A673 (cell line): ENCODE results near the gene LRP1B. TPM values are rescaled to one million over a fixed set of nuclear protein-coding genes. Genes with fewer than 3 reads are reported as not detected.
"Not testable (repeated sequence)": the region's sequence is repeated elsewhere in the genome, so short reads cannot be mapped to it uniquely, and the experiment has no call there.

Source experiments
- BruUV-seq: library from RNA; stranded (reverse); fragments of 400-500 nt; replicated peaks from 2 replicates; lab custom pipeline; 2021; lab: Mats Ljungman, UMichigan
- CTCF ChIA-PET: fragments of 300-600 bp; sonication (Branson Sonifier 250); formaldehyde crosslinking; loops from one replicate; lab custom pipeline; 2022; ENCODE audit warnings: antibody characterized with exemption; lab: Charles Lee
- POLR2A ChIA-PET: fragments of 300-600 bp; sonication (Branson Sonifier 250); formaldehyde crosslinking; loops from one replicate; lab custom pipeline; 2022; ENCODE audit warnings: antibody characterized with exemption; ENCODE audit not compliant: low non-redundant PET; lab: Charles Lee
- DNase-seq: peaks from one replicate; pipeline ENCODE4 v3.0.0-alpha.2; 2015; ENCODE audit warnings: low spot score
- H3K27ac ChIP-seq: fragments of 200-600 bp; sonication (generic); 2 replicates; pipeline ENCODE4 v1.5.1; 2016; ENCODE audit warnings: mixed run types, low read depth, mild to moderate bottlenecking, mixed read lengths, antibody characterized with exemption, low read length; ENCODE audit not compliant: poor library complexity, severe bottlenecking
- H3K27me3 ChIP-seq: fragments of 200-600 bp; sonication (generic); replicated peaks from 2 replicates; pipeline ENCODE4 v1.6.1; 2017; ENCODE audit warnings: mixed run types, low read depth, mild to moderate bottlenecking, mixed read lengths, antibody characterized with exemption, low read length; ENCODE audit not compliant: insufficient read depth, poor library complexity
- H3K36me3 ChIP-seq: fragments of 200-600 bp; sonication (generic); 2 replicates; pipeline ENCODE4 v1.6.1; 2016; ENCODE audit warnings: mixed run types, mild to moderate bottlenecking, mixed read lengths, antibody characterized with exemption, low read length; ENCODE audit not compliant: insufficient read depth, poor library complexity, severe bottlenecking
- H3K4me1 ChIP-seq: fragments of 200-600 bp; sonication (generic); 2 replicates; pipeline ENCODE4 v1.6.1; 2017; ENCODE audit warnings: mixed run types, mild to moderate bottlenecking, mixed read lengths, antibody characterized with exemption, low read length; ENCODE audit not compliant: insufficient read depth, poor library complexity, severe bottlenecking
- H3K4me3 ChIP-seq: fragments of 200-600 bp; sonication (generic); 2 replicates; pipeline ENCODE4 v1.5.1; 2016; ENCODE audit warnings: low read depth, mixed run types, mild to moderate bottlenecking, mixed read lengths, low read length; ENCODE audit not compliant: poor library complexity, severe bottlenecking
- H3K9me3 ChIP-seq: fragments of 200-600 bp; sonication (generic); 2 replicates; pipeline ENCODE4 v1.6.1; 2016; ENCODE audit warnings: mixed run types, low read depth, mild to moderate bottlenecking, mixed read lengths, antibody characterized with exemption, low read length; ENCODE audit not compliant: poor library complexity, severe bottlenecking
- CTCF ChIP-seq: fragments of 300-800, 200-600 bp; sonication (generic); conservative IDR thresholded peaks from 2 replicates; pipeline ENCODE4 v1.5.1; 2017; ENCODE audit warnings: low read depth, mild to moderate bottlenecking, antibody characterized with exemption, low read length, moderate library complexity, mixed read lengths
- EZH2 ChIP-seq: fragments of 200-600 bp; sonication (generic); IDR thresholded peaks from 2 replicates; pipeline ENCODE4 v1.6.1; 2017; ENCODE audit warnings: borderline replicate concordance, low read depth, mild to moderate bottlenecking, mixed read lengths, antibody characterized with exemption, low read length; ENCODE audit not compliant: poor library complexity, severe bottlenecking
- intact Hi-C: fragments of 100-400 bp; cut with micrococcal nuclease; formaldehyde crosslinking; loops from one replicate; pipeline ENCODE4 v1.10.0; 2022; ENCODE audit not compliant: unreplicated experiment
- total RNA-seq: library from RNA; stranded (reverse); gene quantifications from 2 replicates; pipeline ENCODE4 v1.2.3, GENCODE V29; 2021

The LRP1B gene
- total RNA-seq, 1 experiment from 2014 or later = 9.9 TPM

GRCh38 chr2:140657657-140658056 is 1473.2 kb downstream of the LRP1B start:
- TF ChIP-seq EZH2 = no peak
- TF ChIP-seq CTCF = no peak
- Histone ChIP-seq H3K4me1 (peaks cover 7% of the 10 kb centered on the region), H3K4me3 (no peak overlapping the region), H3K9me3 (no peaks in the 10 kb centered on the region), H3K27me3 (no peaks in the 10 kb centered on the region), H3K27ac (no peak overlapping the region), H3K36me3 (no peaks in the 10 kb centered on the region)
- BruUV-seq = no TSS peak
- DNase-seq = no peak
- ChIA-PET POLR2A (no interaction called here), CTCF (no interaction called here)
- intact Hi-C loops = no loop called here

- CTCF ChIA-PET = no interaction called here
- POLR2A ChIA-PET = no interaction called here
- no peak overlapping the region for H3K4me3 ChIP-seq
- intact Hi-C loops = no loop called here
- H3K9me3 ChIP-seq = no peaks in the 10 kb centered on the region
- H3K27me3 ChIP-seq = no peaks in the 10 kb centered on the region
- peaks cover 7% of the 10 kb centered on the region for H3K4me1 ChIP-seq
- no peak overlapping the region for H3K27ac ChIP-seq
- TF ChIP-seq EZH2 (no peak), CTCF (no peak)
- DNase-seq = no peak
- H3K36me3 ChIP-seq = no peaks in the 10 kb centered on the region
- no TSS peak for BruUV-seq
Observed at GRCh38 chr2:140654565-140654964, 1476.3 kb downstream of the LRP1B start.

- ChIA-PET CTCF (no interaction called here), POLR2A (no interaction called here)
- Histone ChIP-seq H3K27me3 (no peaks in the 10 kb centered on the region), H3K4me3 (no peak overlapping the region), H3K9me3 (no peaks in the 10 kb centered on the region), H3K36me3 (no peaks in the 10 kb centered on the region), H3K4me1 (peaks cover 5% of the 10 kb centered on the region), H3K27ac (no peak overlapping the region)
- BruUV-seq = no TSS peak
- intact Hi-C loops = no loop called here
- DNase-seq = no peak
- TF ChIP-seq CTCF (no peak), EZH2 (no peak)
Observed at GRCh38 chr2:140650825-140651224, 1480.0 kb downstream of the LRP1B start.

GRCh38 chr2:140650134-140650533 is 1480.7 kb downstream of the LRP1B start:
- H3K4me3 ChIP-seq, BruUV-seq, POLR2A ChIA-PET, H3K9me3 ChIP-seq, H3K27ac ChIP-seq, DNase-seq, intact Hi-C loops, H3K4me1 ChIP-seq, H3K36me3 ChIP-seq, H3K27me3 ChIP-seq, CTCF ChIA-PET: not testable (repeated sequence)
